Measurements from ENCODE around the gene TTC23L. TPM values are rescaled to one million over a fixed set of nuclear protein-coding genes. Genes with fewer than 3 reads are reported as not detected.

TTC23L gene
- total RNA-seq, 2 donors from 2014 or later = 2.4 to 2.7 TPM

GRCh38 chr5:34898258-34898895 is 59.4 kb downstream of the TTC23L start:
- Histone ChIP-seq H3K4me1 (replicated peaks) (no peaks in the 10 kb centered on the region), H3K27ac (no peak overlapping the region), H3K36me3 (no peaks in the 10 kb centered on the region), H3K9me3 (no peaks in the 10 kb centered on the region), H3K4me3 (no peak overlapping the region), H3K27me3 (replicated peaks; ENCODE audit: insufficient read depth) (no peaks in the 10 kb centered on the region)
- peak; percentile 71 for DNase-seq (ENCODE audit: low spot score)
- intact Hi-C loops (cut with DNase I) = loop anchor here (1.0 to 10.0 kb wide), 3 partner anchors 244 to 412 kb away; partner anchors contain the start of gene RAI14
- TF ChIP-seq POLR2A (IDR thresholded peaks at IDR 0.05) = no peak
- TF ChIP-seq, protein P1, sequence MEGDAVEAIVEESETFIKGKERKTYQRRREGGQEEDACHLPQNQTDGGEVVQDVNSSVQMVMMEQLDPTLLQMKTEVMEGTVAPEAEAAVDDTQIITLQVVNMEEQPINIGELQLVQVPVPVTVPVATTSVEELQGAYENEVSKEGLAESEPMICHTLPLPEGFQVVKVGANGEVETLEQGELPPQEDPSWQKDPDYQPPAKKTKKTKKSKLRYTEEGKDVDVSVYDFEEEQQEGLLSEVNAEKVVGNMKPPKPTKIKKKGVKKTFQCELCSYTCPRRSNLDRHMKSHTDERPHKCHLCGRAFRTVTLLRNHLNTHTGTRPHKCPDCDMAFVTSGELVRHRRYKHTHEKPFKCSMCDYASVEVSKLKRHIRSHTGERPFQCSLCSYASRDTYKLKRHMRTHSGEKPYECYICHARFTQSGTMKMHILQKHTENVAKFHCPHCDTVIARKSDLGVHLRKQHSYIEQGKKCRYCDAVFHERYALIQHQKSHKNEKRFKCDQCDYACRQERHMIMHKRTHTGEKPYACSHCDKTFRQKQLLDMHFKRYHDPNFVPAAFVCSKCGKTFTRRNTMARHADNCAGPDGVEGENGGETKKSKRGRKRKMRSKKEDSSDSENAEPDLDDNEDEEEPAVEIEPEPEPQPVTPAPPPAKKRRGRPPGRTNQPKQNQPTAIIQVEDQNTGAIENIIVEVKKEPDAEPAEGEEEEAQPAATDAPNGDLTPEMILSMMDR (IDR thresholded peaks at IDR 0.05) = peak; percentile 77 to 92 (median 84)
- peak; percentile 24 for TF ChIP-seq POLR2AphosphoS5 (IDR thresholded peaks at IDR 0.05)
- WGBS = 0% methylated on average over 3 of the region's 3 CpGs

- 85% methylated on average over 2 of the region's 2 CpGs for WGBS
- Histone ChIP-seq H3K36me3 (no peaks in the 10 kb centered on the region), H3K27ac (no peak overlapping the region), H3K27me3 (replicated peaks; ENCODE audit: insufficient read depth) (no peaks in the 10 kb centered on the region), H3K4me1 (replicated peaks) (no peaks in the 10 kb centered on the region), H3K9me3 (no peaks in the 10 kb centered on the region), H3K4me3 (no peak overlapping the region)
- TF ChIP-seq POLR2A (IDR thresholded peaks at IDR 0.05) (no peak), POLR2AphosphoS5 (IDR thresholded peaks at IDR 0.05) (no peak)
- TF ChIP-seq, protein P1 (IDR thresholded peaks at IDR 0.05) = no peak
- intact Hi-C loops (cut with DNase I) = loop anchor here (2.0 to 10.0 kb wide), 2 partner anchors 244 to 376 kb away; partner anchors contain the start of gene RAI14
- DNase-seq (ENCODE audit: low spot score) = no peak
These were observed 60.1 kb downstream of the TTC23L start for GRCh38 chr5:34899066-34899465.

DNA sequence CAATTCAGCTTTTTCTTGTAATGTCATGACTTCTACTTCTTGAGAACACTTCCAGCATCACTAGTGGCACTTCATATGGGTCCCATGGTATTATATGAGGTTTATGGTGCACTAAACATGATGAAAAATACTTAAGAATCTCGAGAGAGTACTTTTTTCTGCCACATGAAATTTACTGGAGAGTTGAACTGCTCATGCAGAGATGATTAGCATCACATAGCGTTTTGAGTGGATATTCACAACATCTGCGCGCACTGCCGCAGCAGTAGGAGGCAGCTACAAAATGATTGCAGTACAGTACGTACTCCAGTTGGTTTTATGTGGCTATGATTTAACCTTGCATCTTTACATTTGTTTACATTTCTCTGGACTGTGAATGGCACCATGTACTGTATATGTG is 61.7 kb downstream of the TTC23L start:
- no peak for DNase-seq (ENCODE audit: low spot score)
- Histone ChIP-seq H3K9me3 (no peaks in the 10 kb centered on the region), H3K4me1 (replicated peaks) (no peaks in the 10 kb centered on the region), H3K4me3 (no peak overlapping the region), H3K27ac (no peak overlapping the region), H3K27me3 (replicated peaks; ENCODE audit: insufficient read depth) (no peaks in the 10 kb centered on the region), H3K36me3 (no peaks in the 10 kb centered on the region)
- intact Hi-C loops (cut with DNase I) = no loop called here
- 82% methylated on average over 6 of the region's 6 CpGs for WGBS
- TF ChIP-seq, protein P1 (IDR thresholded peaks at IDR 0.05) = no peak
- TF ChIP-seq POLR2AphosphoS5 (IDR thresholded peaks at IDR 0.05) (no peak), POLR2A (IDR thresholded peaks at IDR 0.05) (no peak)

DNA sequence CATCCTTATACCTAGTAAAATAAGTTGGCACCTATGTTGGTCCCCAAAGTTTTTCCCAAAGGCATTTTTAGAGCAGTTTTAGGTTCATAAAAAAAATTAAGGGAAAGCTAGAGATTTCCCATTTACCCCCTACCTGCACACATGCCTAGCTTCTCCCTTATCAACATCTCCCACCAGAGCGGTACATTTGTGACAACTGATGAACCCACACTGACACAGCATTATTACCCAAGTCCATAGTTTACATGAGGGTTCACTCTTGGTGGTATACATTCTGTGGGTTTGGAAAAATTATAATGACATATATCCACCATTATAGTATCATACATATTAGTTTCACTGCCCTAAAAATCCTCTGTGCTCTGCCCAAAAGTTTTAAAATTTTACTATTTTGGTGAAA is 64.3 kb downstream of the TTC23L start:
- WGBS = 94% methylated on average over 1 of the region's 1 CpG
- no peaks in the 10 kb centered on the region for H3K36me3 ChIP-seq
- no peaks in the 10 kb centered on the region for H3K4me1 ChIP-seq (replicated peaks)
- no peak overlapping the region for H3K4me3 ChIP-seq
- TF ChIP-seq, protein P1 (IDR thresholded peaks at IDR 0.05) = no peak
- TF ChIP-seq POLR2A (IDR thresholded peaks at IDR 0.05) (no peak), POLR2AphosphoS5 (IDR thresholded peaks at IDR 0.05) (no peak)
- intact Hi-C loops (cut with DNase I) = no loop called here
- DNase-seq (ENCODE audit: low spot score) = no peak
- no peak overlapping the region for H3K27ac ChIP-seq
- no peaks in the 10 kb centered on the region for H3K27me3 ChIP-seq (replicated peaks; ENCODE audit: insufficient read depth)
- no peaks in the 10 kb centered on the region for H3K9me3 ChIP-seq

- H3K36me3 ChIP-seq = no peaks in the 10 kb centered on the region
- WGBS = 80% methylated on average over 2 of the region's 2 CpGs
- H3K9me3 ChIP-seq = no peaks in the 10 kb centered on the region
- DNase-seq (ENCODE audit: low spot score) = no peak
- intact Hi-C loops (cut with DNase I) = no loop called here
- no peak overlapping the region for H3K27ac ChIP-seq
- TF ChIP-seq, protein P1 (IDR thresholded peaks at IDR 0.05) = peak in 1 of 4 experiments; percentile 16
- no peak for TF ChIP-seq POLR2A (IDR thresholded peaks at IDR 0.05)
- no peaks in the 10 kb centered on the region for H3K27me3 ChIP-seq (replicated peaks; ENCODE audit: insufficient read depth)
- H3K4me3 ChIP-seq = no peak overlapping the region
- H3K4me1 ChIP-seq (replicated peaks) = no peaks in the 10 kb centered on the region
These were observed 66.6 kb downstream of the TTC23L start for GRCh38 chr5:34905564-34905963.

All from prostate gland (tissue), 2 donors.